CD4-positive, alpha-beta T cell treated with Interleukin-15 for 1 hour (primary cell): ENCODE measurements around the gene MSRB1.
A peak's percentile ranks its signal among the peaks of the same experiment; 100 is the strongest.

ENCODE experiments used
- DNase-seq: peaks from one replicate; pipeline ENCODE4 v3.0.0-alpha.2; 2020

Gene MSRB1

GRCh38 chr16:1942810-1943726, at the start of gene MSRB1:
Gene MSRB1, minus strand, starts transcription at chr16:1943199. Its CDS starts 43 bp downstream, at chr16:1943156.
- peak; percentile 99 for DNase-seq

GRCh38 chr16:1991948-1992703, 49.1 kb upstream of the MSRB1 start:
- peak; percentile 97 for DNase-seq

GRCh38 chr16:1991588-1991947, 48.6 kb upstream of the MSRB1 start:
- no peak for DNase-seq

GRCh38 chr16:1991135-1991551, 48.1 kb upstream of the MSRB1 start:
- peak; percentile 83 for DNase-seq

- DNase-seq: peak; percentile 67
These were observed 47.5 kb upstream of the MSRB1 start for GRCh38 chr16:1990351-1991134.

- DNase-seq: no peak
These were observed 47.0 kb upstream of the MSRB1 start for GRCh38 chr16:1990101-1990350.

GRCh38 chr16:1989209-1990100, 46.5 kb upstream of the MSRB1 start, which contains the start of gene SYNGR3:
Gene SYNGR3, plus strand, starts transcription at chr16:1989970. Its CDS starts 133 bp downstream, at chr16:1990103.
- no peak for DNase-seq

- no peak for DNase-seq
These were observed 44.2 kb upstream of the MSRB1 start for GRCh38 chr16:1987198-1987597.

GRCh38 chr16:1985466-1986150, 42.6 kb upstream of the MSRB1 start:
- no peak for DNase-seq

- no peak for DNase-seq
These were observed 41.6 kb upstream of the MSRB1 start for GRCh38 chr16:1984347-1985225.

- DNase-seq: peak; percentile 84
These were observed 40.7 kb upstream of the MSRB1 start, which contains the start of gene GFER for GRCh38 chr16:1983544-1984346. Gene GFER, plus strand, starts transcription at chr16:1984193. Its CDS starts 26 bp downstream, at chr16:1984219.

- no peak for DNase-seq
These were observed 40.1 kb upstream of the MSRB1 start for GRCh38 chr16:1982991-1983543.

GRCh38 chr16:1982013-1982433, 39.0 kb upstream of the MSRB1 start:
- no peak for DNase-seq

GRCh38 chr16:1981398-1981836, 38.4 kb upstream of the MSRB1 start, which contains the start of gene NOXO1:
Gene NOXO1, minus strand, starts transcription at chr16:1981469. Its CDS starts 290 bp downstream, at chr16:1981179.
- no peak for DNase-seq

GRCh38 chr16:1980770-1981087, 37.7 kb upstream of the MSRB1 start:
- no peak for DNase-seq

- DNase-seq: no peak
These were observed 37.2 kb upstream of the MSRB1 start for GRCh38 chr16:1980030-1980769.

GRCh38 chr16:1979271-1980029, 36.5 kb upstream of the MSRB1 start:
- no peak for DNase-seq
